Lung microvascular endothelial cell (primary cell): ENCODE measurements around the gene SLC66A2. TPM values are rescaled to one million over a fixed set of nuclear protein-coding genes. Genes with fewer than 3 reads are reported as not detected.
"Not testable (repeated sequence)": the region's sequence is repeated elsewhere in the genome, so short reads cannot be mapped to it uniquely, and the experiment has no call there.

ENCODE experiments used
- DNase-seq, 2 donors: peaks; one replicate each; pipeline versions ENCODE4 v3.0.0 to v3.0.0-alpha.2; 2010; ENCODE audit warnings: low read depth in 2 of 2
- total RNA-seq: library from RNA; depleted of rRNA; stranded (reverse); fragments of >200 nt; gene quantifications from 2 replicates; pipeline ENCODE4 v1.2.1, GENCODE V29; 2014

SLC66A2 gene
- total RNA-seq, 1 donor from 2014 or later: 33.1 TPM

GRCh38 chr18:79883461-79884293 is 67.8 kb downstream of the SLC66A2 start:
- no peak for DNase-seq

DNA sequence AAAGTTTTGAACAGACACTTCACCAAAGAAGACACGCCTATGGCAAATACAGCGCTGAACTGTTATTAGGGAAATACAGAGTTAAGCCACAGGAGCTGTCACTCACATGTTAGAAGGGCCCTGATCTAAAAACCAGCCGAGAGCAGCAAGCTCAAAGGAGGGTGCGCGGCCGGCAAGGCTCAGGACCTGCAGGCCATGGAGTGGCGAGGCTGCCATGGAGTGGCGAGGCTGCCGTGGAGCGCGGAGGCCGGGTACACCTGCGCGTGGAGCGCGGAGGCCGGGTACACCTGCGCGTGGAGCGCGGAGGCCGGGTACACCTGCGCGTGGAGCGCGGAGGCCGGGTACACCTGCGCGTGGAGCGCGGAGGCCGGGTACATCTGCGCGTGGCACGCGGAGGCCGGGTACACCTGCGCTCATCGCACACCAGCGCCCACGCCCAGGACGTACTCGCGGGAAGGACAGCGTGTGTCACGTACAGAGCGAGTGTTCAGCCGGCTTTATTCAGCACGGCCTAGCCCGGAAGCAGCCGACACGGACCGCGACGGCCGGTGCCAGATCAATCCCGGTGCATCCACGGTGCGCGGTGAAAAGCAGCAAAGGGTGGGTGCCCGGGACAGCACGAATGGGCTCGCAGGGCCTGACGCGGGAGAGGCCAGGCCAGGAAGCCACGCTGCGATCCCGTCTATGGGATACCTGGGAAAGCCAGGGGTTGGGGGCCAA is 68.8 kb downstream of the SLC66A2 start:
- DNase-seq: no peak

DNA sequence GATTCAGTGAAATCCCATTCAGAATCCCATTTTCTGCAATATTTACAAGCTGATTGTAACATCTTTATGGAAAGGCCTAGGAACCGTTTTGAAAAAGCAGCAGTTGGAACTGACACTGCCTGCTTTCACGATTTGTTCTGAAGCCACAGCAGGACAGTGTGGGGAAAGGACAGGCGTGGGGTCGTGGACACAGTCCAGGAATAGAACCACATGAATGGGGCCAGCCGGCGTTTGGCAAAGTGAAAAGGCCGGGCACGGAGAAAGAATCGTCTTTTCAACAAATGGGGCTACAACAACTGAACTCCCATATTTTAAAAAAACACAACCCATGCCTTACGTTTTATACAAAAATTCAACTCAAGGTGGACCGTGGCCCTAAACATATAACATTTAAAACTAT is 69.8 kb downstream of the SLC66A2 start:
- DNase-seq: no peak

- DNase-seq: no peak
Measured at GRCh38 chr18:79879566-79879965, 71.9 kb downstream of the SLC66A2 start.

DNA sequence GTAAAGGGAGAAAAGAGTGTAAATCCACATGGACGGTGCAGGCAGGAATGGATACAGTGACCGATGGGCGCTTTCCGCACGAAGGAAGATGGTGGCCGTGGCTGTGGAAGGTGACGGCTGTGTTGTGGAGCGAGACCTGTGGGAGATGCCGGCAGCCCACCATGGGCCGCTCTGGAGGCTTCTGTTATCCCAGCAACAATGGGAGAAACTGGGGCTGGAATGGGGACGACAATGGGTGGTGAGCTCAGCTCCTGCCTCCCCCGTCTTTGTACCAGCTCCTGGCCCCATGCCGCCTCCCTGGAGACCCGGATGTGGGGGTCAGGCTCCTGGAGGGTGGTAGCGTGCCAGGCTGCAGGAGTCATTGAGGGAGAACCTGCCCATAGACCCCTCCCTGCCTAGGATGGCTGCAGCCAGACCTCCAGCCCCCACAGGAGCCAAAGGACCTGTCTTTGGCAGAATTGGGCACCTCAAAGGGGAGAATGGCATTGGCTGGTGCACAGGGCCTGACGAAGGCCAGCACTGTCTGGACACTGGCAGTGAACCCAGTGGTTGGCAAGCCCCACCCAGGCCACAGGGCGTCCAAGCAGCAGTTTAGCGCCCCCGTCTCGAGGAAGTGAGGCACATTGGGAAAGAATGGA is 72.6 kb downstream of the SLC66A2 start:
- DNase-seq: no peak

DNA sequence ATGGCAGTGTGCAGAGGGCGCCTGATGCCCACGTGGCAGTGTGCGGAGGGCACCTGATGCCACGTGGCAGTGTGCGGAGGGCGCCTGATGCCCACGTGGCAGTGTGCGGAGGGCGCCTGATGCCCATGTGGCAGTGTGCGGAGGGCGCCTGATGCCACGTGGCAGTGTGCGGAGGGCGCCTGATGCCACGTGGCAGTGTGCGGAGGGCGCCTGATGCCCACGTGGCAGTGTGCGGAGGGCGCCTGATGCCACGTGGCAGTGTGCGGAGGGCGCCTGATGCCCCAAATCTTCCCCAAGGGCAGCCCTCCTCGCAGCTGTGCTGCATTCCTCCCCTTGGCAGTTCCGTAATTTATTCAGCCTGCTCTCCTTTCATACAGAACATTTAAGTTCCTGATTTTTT is 73.2 kb downstream of the SLC66A2 start:
- DNase-seq: not testable (repeated sequence)

DNA sequence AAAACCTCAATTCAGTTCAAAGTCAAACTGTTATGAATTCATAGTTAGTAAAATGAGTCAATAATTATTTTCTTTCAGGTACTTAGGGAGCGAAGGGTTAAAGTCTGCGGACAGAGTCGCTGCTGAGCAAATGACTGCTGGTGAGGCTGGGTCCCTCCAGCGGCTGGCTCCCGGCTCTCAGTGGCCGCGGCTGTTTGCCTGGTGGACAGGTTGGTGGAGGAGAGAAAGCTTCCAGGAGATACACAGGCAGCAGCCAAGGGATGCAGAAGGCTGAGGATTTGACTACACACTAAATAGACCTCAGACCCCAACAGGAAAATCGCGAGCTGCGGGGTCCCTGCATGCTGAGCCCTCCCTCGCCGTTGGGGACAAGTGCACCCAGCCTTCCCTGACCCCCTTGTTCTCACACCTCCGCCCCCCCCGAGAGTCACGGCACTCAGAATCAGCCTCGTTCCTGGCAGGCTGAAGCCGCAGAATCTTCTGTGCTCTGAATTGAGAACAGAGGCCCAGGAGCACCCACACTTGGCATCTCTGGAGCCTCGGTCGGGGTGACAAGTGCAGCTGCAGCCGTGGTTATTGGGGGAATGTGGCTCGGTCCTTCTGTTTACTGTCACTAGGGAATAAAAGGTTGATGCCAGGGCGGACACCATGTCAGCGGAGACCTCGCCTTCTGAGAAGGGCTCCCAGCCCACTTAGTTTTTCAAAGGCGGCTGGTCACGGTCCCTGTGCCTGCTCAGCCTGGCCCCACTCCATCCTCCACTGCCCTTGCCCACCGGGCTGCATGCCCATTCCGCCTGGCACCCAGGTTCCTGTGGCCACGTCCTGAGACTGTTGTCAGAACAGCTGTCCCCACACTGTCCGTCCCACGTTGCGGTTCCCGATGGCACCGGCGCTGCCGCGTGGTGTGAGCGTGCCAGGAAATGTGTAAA is 74.0 kb downstream of the SLC66A2 start:
- DNase-seq: no peak

DNA sequence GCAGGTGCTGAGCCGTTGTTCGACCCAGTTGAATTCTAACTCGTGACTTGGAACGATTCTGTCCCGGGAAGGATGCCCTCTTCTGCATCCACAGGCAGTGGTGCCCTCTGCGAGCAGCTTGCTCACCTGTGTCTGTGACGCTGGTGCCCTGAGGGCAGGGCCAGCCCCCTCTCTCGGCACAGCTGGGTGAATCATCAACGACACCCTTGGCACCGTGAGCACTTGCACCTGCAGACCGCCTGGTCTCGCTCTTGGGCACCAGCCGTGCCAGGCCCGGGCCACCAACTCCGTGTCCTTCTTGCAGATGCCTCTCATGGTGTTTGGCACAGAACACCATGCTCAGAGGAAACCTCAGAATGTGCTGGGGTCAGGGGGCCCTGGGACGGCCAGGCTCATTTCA is 75.0 kb downstream of the SLC66A2 start:
- no peak for DNase-seq

DNA sequence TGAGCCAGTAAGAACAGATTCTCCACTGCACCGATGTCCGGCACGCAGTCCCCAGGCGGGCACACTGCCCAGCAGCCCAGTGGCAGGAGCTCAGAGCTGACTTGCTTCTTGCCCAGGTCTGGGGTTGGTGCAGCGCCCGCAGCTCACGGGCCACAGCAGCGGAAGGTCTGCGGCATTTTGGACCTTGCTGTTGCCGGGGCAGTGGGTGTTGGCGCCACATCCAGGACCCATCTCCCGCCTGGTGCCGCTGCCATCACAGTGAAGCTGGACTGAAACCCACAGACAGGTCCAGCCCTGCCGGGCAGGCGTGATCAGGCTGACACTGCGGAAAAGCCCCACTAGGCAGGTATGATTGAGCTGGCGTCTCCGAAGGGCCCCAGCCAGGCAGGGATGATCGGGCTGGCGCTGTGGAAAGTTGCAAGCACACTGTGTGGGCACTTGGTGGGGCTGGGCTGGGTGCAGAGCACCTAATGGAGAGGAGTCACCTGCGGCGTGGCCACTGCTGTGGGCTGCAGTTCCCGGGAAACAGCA is 75.5 kb downstream of the SLC66A2 start:
- no peak for DNase-seq

- no peak for DNase-seq
Measured at GRCh38 chr18:79875531-79875919, 75.9 kb downstream of the SLC66A2 start.

DNA sequence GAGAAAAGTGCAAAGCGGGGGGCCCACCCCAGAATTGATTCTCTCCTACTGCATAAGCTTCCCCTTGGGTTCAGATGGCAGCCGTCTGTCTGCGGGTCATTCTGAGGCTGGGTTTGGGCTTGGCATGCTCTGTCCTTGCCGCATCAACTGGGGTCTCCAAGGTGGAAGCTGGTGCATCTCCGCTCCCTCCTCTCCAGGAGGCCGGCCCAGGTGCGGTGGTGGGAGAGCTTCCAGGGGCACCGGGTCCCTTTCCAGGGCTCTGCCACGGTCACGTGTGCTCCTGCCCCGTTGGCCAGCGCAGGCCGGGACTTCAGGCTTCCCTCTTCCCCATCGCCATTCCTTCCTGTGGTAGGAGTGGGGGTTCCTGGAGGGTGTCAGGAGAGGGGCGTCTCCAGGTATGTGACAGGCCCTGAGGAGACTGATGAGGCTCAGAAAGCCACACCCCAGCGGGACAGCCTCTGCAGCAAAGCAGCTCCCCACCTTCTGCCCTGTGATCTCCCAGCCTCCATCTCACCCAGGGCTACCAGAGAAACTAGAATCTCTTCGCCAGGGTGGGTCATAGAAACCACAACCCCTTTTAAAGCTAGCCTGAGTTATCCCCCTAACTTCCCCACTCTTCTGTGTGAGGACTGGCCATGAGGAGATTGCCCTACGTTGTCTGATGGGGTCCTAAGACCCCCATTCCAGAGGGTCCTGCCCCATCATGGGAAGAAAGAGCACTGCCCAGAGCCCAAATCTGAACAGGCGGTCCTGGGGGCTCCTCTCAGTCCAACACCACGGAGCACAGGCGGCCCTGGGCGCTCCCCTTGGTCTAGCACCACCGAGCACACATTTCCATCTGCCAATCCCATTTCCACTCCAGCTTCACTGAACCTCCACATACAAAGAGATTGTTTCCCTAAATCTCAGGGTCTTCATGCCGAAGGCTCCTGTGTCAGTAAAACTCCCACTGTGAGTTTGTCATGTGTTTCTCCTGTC is 76.6 kb downstream of the SLC66A2 start:
- no peak for DNase-seq

GRCh38 chr18:79873449-79874110 is 77.9 kb downstream of the SLC66A2 start:
- no peak for DNase-seq

DNA sequence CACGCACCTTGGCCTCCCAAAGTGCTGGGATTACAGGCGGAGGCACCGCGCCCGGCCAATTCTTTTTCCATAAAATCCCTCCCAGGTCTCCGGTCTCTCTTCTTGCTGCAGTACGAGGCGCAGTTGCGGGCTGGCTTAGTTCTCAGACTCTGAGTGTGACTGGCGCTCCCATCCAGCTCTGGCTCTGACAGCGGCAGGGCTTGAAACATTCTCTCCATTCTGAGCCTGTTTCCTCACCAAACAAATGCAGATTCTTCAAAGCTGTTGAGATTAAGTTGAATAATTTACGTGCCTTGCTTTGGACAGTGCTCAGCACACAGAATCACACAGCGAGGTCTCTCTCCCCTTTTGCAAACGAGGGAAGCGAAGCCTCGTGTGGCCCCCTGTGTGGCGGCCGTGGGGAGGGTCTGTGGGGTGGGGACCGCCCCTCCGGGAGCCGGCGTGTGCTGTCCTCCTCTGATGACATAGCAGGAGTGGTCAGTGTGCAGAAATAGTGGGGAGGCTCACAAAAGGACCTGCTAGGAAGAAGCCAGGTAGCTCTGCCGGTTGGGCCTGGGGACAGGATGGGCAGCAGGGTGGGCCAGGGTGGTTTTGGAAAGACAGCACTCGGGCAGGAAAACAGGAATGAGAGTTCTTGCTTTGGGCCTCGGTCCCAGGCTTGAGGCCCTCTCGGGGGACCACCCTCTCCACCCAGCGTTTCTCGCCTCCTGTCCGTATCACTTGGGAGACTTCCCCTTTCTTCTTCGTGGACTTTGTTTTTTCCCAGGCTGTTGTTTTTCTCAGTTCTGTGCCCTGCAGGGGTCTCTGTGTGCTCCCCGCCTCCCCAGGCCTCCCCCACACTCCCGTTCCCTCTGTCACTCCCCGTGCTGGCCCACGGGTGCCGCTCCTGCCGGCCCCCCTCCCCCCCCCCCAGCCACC is 78.7 kb downstream of the SLC66A2 start:
- DNase-seq: no peak

- DNase-seq: no peak
Measured at GRCh38 chr18:79871481-79872091, 79.9 kb downstream of the SLC66A2 start.

GRCh38 chr18:79871026-79871390 is 80.4 kb downstream of the SLC66A2 start:
- DNase-seq: no peak

DNA sequence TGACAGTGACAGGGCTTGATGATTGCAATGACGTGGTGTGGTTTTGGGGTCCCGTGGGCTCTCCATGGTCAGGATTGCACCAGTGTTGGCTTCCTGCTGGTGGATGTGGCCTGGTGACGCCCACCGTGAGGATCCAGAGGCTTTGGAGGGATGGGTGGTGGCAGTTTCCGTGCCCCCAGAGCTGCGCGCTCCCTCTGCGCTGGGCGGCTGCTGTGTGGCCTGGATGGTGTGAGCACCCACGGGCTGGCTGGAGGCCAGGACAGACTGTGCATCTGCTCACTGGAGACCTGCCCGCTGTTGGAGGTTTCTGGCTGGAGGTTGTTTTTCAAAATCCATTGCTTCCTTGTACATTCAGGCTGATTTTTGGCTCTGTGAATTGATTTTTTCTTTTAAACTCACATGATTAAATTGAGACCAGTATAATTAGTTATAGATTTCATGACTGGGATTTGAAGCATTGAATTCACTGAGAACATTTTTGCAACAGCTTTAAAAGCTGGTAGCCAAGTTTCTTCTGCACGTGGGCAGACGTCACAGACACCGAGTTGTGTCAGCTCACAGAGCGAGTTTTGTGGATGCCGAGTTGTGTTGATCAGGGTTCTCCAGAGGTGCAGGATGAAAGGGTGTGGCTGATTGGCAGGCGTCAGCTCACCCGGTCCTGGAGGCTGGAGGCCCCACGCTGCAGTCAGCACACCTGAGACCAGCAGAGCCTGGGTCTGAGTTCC is 81.0 kb downstream of the SLC66A2 start:
- DNase-seq: no peak

GRCh38 chr18:79869591-79870300 is 81.7 kb downstream of the SLC66A2 start:
- DNase-seq: no peak
